Naive thymus-derived CD4-positive, alpha-beta T cell (primary cell): ENCODE measurements around the gene WDR48. TPM values are rescaled to one million over a fixed set of nuclear protein-coding genes. Genes with fewer than 3 reads are reported as not detected.

Source experiments
- ATAC-seq: fragments of 150-1000 bp; cut with Tn5 transposase; 2 replicates; pipeline ENCODE4 v1.10.0; 2021; ENCODE audit warnings: mild to moderate bottlenecking, moderate library complexity
- CTCF ChIA-PET: fragments of 350-600 bp; sonication (Branson Sonifier 250); formaldehyde crosslinking; loops from one replicate; lab custom pipeline; 2021; ENCODE audit warnings: antibody characterized with exemption; lab: Charles Lee
- POLR2A ChIA-PET: fragments of 350-600 bp; sonication (Branson Sonifier 250); formaldehyde crosslinking; loops from one replicate; lab custom pipeline; 2021; ENCODE audit warnings: antibody characterized with exemption, inconsistent platforms; lab: Charles Lee
- DNase-seq, 9 donors: peaks; one replicate each; pipeline versions ENCODE4 v3.0.0 to v3.0.0-alpha.2; 2020 to 2022; ENCODE audit warnings: mixed read lengths in 1 of 9
- H3K27ac ChIP-seq: one replicate; pipeline ENCODE4 v1.7.0; 2013; ENCODE audit warnings: mild to moderate bottlenecking, low read depth, low read length, moderate library complexity
- H3K27me3 ChIP-seq, 2 donors: one replicate each; pipeline ENCODE4 v1.7.0; 2013; ENCODE audit warnings: low read length in 2 of 2, mild to moderate bottlenecking in 2 of 2, moderate library complexity in 2 of 2; ENCODE audit not compliant: control insufficient read depth in 2 of 2, insufficient read depth in 2 of 2
- H3K36me3 ChIP-seq, 3 experiments: 1 replicate in 2 of 3; 2 replicates in 1 of 3; pipeline ENCODE4 v1.7.0; 2013; ENCODE audit warnings: low read length in 3 of 3, mild to moderate bottlenecking in 3 of 3, moderate library complexity in 1 of 3; ENCODE audit not compliant: insufficient read depth in 3 of 3, control insufficient read depth in 2 of 3
- H3K4me1 ChIP-seq, 2 donors: one replicate each; pipeline ENCODE4 v1.7.0; 2013; ENCODE audit warnings: low read length in 2 of 2, mild to moderate bottlenecking in 2 of 2, moderate library complexity in 1 of 2; ENCODE audit not compliant: control insufficient read depth in 2 of 2, insufficient read depth in 2 of 2
- H3K4me3 ChIP-seq: 2 replicates; pipeline ENCODE4 v1.7.0; 2013; ENCODE audit warnings: mild to moderate bottlenecking, low read length
- H3K9me3 ChIP-seq, 3 experiments: 1 replicate in 2 of 3; 2 replicates in 1 of 3; pipeline ENCODE4 v1.7.0; 2013; ENCODE audit warnings: low read length in 3 of 3; ENCODE audit not compliant: control insufficient read depth in 2 of 3
- H3K27ac Mint-ChIP-seq, 9 donors: one replicate each; pipeline ENCODE4 v1.8.0; 2020 to 2022; ENCODE audit warnings: mixed read lengths in 9 of 9, mild to moderate bottlenecking in 8 of 9, moderate library complexity in 5 of 9, inconsistent platforms in 2 of 9
- H3K27me3 Mint-ChIP-seq, 5 donors: one replicate each; pipeline ENCODE4 v1.8.0; 2021 to 2022; ENCODE audit warnings: mixed read lengths in 5 of 5, mild to moderate bottlenecking in 1 of 5
- H3K36me3 Mint-ChIP-seq, 5 donors: one replicate each; pipeline ENCODE4 v1.8.0; 2020 to 2022; ENCODE audit warnings: mixed read lengths in 5 of 5, mild to moderate bottlenecking in 3 of 5, inconsistent platforms in 1 of 5
- H3K4me1 Mint-ChIP-seq, 7 donors: one replicate each; pipeline ENCODE4 v1.8.0; 2020 to 2022; ENCODE audit warnings: mixed read lengths in 7 of 7, mild to moderate bottlenecking in 3 of 7, inconsistent platforms in 1 of 7
- H3K4me3 Mint-ChIP-seq, 10 donors: one replicate each; pipeline ENCODE4 v1.8.0; 2020 to 2022; ENCODE audit warnings: mild to moderate bottlenecking in 10 of 10, mixed read lengths in 10 of 10, moderate library complexity in 6 of 10, inconsistent platforms in 2 of 10
- H3K9me3 Mint-ChIP-seq, 11 donors: one replicate each; pipeline ENCODE4 v1.8.0; 2020 to 2022; ENCODE audit warnings: mixed read lengths in 11 of 11, mild to moderate bottlenecking in 4 of 11, inconsistent platforms in 1 of 11, moderate library complexity in 1 of 11
- intact Hi-C, 2 donors: fragments of 100-400 bp; cut with micrococcal nuclease; formaldehyde crosslinking; loops; one replicate each; pipeline ENCODE4 v1.15.1; 2023
- polyA plus RNA-seq, 2 donors: library from polyadenylated mRNA; unstranded; fragments of 300-500 nt; fragmentation: Illumina TruSeq; gene quantifications; one replicate each; pipeline ENCODE4 v1.2.3, GENCODE V29; 2021
- total RNA-seq, 6 experiments: library from RNA in 5 of 6; stranded (reverse) in 5 of 6; gene quantifications; 1 replicate in 5 of 6; 2 replicates in 1 of 6; pipeline ENCODE4 v1.2.3 and lab custom pipeline; 2021 to 2026

The WDR48 gene
- total and polyA plus RNA-seq, 7 experiments from 2014 or later = 37.5 to 97.7 (median 61.7) TPM

GRCh38 chr3:39109086-39109485 is 57.3 kb downstream of the WDR48 start:
- Mint-ChIP-seq H3K27me3 (peaks cover 0 to 5% (median 0%) of the 10 kb centered on the region in 5 donors), H3K4me1 (peaks cover 37 to 47% (median 39%) of the 10 kb centered on the region in 7 donors), H3K27ac (peak overlapping the region in 5 of 9 donors; percentile 58 to 96 (median 84)), H3K4me3 (peak overlapping the region in 7 of 10 donors; percentile 4 to 100 (median 92)), H3K36me3 (peaks cover 0 to 8% (median 0%) of the 10 kb centered on the region in 5 donors), H3K9me3 (no peaks in the 10 kb centered on the region)
- intact Hi-C loops = loop anchor here (2.0 to 5.0 kb wide), 4 partner anchors 16 to 972 kb away; partner anchors contain the start of genes ACAA1 (in 1 of the 2), MYD88 (in 1 of the 2), RPSA (in 1 of the 2) and SLC25A38 (in 1 of the 2)
- DNase-seq (no peak), ATAC-seq (no peak)
- ChIA-PET CTCF (interaction anchor here (1.0 kb wide), 1 partner anchor 36 kb away, joined by 3 read pairs; no protein-coding TSS in a partner anchor), POLR2A (interaction anchor here (0.7 to 2.0 kb wide), 2 partner anchors 42 to 301 kb away, joined by 3 to 4 read pairs; no protein-coding TSS in a partner anchor)
- no peak overlapping the region for H3K4me3 ChIP-seq
- H3K9me3 ChIP-seq = no peaks in the 10 kb centered on the region
- H3K27ac ChIP-seq = no peak overlapping the region
- peaks cover 0 to 8% (median 0%) of the 10 kb centered on the region in 3 experiments for H3K36me3 ChIP-seq
- H3K27me3 ChIP-seq = no peaks in the 10 kb centered on the region
- peaks cover 18 to 22% of the 10 kb centered on the region in 2 donors for H3K4me1 ChIP-seq

GRCh38 chr3:39110041-39110639 is 58.3 kb downstream of the WDR48 start:
- H3K27ac Mint-ChIP-seq = no peak overlapping the region
- H3K9me3 Mint-ChIP-seq = no peaks in the 10 kb centered on the region
- no peaks in the 10 kb centered on the region for H3K27me3 ChIP-seq
- no peak overlapping the region for H3K4me3 ChIP-seq
- ATAC-seq = no peak
- H3K9me3 ChIP-seq = no peaks in the 10 kb centered on the region
- no peak overlapping the region for H3K4me3 Mint-ChIP-seq
- ChIA-PET CTCF (interaction anchor here (0.9 kb wide), 1 partner anchor 17 kb away, joined by 3 read pairs; no protein-coding TSS in a partner anchor), POLR2A (no interaction called here)
- peaks cover 34 to 38% (median 35%) of the 10 kb centered on the region in 7 donors for H3K4me1 Mint-ChIP-seq
- H3K36me3 ChIP-seq = peaks cover 0 to 8% (median 0%) of the 10 kb centered on the region in 3 experiments
- intact Hi-C loops = no loop called here
- H3K27ac ChIP-seq = no peak overlapping the region
- peaks cover 0 to 5% (median 0%) of the 10 kb centered on the region in 5 donors for H3K27me3 Mint-ChIP-seq
- H3K36me3 Mint-ChIP-seq = peaks cover 0 to 8% (median 0%) of the 10 kb centered on the region in 5 donors
- H3K4me1 ChIP-seq = peaks cover 18 to 22% of the 10 kb centered on the region in 2 donors
- DNase-seq = peak in 1 of 9 donors; percentile 17

DNA sequence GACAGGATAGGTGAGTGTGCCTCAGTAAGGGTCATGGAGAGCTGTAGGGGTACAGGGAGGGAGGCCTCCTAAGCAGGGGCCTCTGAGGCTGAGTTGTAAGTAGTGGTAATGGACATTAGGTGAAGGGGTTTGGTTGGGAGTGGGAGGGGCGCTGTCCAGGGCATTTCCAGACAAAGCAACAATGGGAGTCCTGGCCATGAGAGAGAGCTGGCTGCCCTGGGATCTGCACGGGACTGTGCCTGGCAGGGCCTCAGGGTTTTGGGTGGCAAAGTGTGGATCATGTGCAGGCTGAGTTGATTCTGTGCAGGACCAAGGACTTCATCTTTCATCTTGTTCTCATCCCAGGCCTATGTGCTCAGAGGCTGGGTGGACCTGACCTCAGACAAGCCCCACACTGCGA is 60.3 kb downstream of the WDR48 start:
- Mint-ChIP-seq H3K9me3 (no peaks in the 10 kb centered on the region), H3K4me3 (no peak overlapping the region), H3K27me3 (peaks cover 0 to 3% (median 0%) of the 10 kb centered on the region in 5 donors), H3K4me1 (peaks cover 16 to 21% (median 18%) of the 10 kb centered on the region in 7 donors), H3K27ac (peak overlapping the region in 1 of 9 donors; percentile 2), H3K36me3 (peaks cover 0 to 3% (median 0%) of the 10 kb centered on the region in 5 donors)
- no peaks in the 10 kb centered on the region for H3K9me3 ChIP-seq
- DNase-seq (peak in 1 of 9 donors; percentile 15), ATAC-seq (no peak)
- intact Hi-C loops = no loop called here
- no peak overlapping the region for H3K4me3 ChIP-seq
- ChIA-PET CTCF (no interaction called here), POLR2A (no interaction called here)
- H3K27ac ChIP-seq = no peak overlapping the region
- H3K4me1 ChIP-seq = peaks cover 12 to 14% of the 10 kb centered on the region in 2 donors
- no peaks in the 10 kb centered on the region for H3K27me3 ChIP-seq
- H3K36me3 ChIP-seq = peaks cover 0 to 5% (median 0%) of the 10 kb centered on the region in 3 experiments

- Histone ChIP-seq H3K4me1 (peaks cover 12 to 14% of the 10 kb centered on the region in 2 donors), H3K9me3 (no peaks in the 10 kb centered on the region), H3K36me3 (peaks cover 0 to 3% (median 0%) of the 10 kb centered on the region in 3 experiments), H3K27me3 (no peaks in the 10 kb centered on the region), H3K27ac (no peak overlapping the region), H3K4me3 (no peak overlapping the region)
- Mint-ChIP-seq H3K4me1 (peaks cover 16 to 21% (median 18%) of the 10 kb centered on the region in 7 donors), H3K36me3 (peaks cover 0 to 4% (median 0%) of the 10 kb centered on the region in 5 donors), H3K9me3 (no peaks in the 10 kb centered on the region), H3K4me3 (no peak overlapping the region), H3K27ac (peak overlapping the region in 1 of 9 donors; percentile 38), H3K27me3 (peaks cover 0 to 3% (median 0%) of the 10 kb centered on the region in 5 donors)
- ChIA-PET CTCF (no interaction called here), POLR2A (no interaction called here)
- ATAC-seq (no peak), DNase-seq (peak in 1 of 9 donors; percentile 13)
- intact Hi-C loops = no loop called here
These were observed 60.7 kb downstream of the WDR48 start for GRCh38 chr3:39112535-39112934.

- H3K36me3 Mint-ChIP-seq = peaks cover 0 to 4% (median 0%) of the 10 kb centered on the region in 5 donors
- no peaks in the 10 kb centered on the region for H3K36me3 ChIP-seq
- H3K9me3 Mint-ChIP-seq = no peaks in the 10 kb centered on the region
- peak overlapping the region in 1 of 9 donors; percentile 38 for H3K27ac Mint-ChIP-seq
- CTCF ChIA-PET = no interaction called here
- POLR2A ChIA-PET = no interaction called here
- no peak for ATAC-seq
- H3K9me3 ChIP-seq = no peaks in the 10 kb centered on the region
- H3K4me1 ChIP-seq = peaks cover 6% of the 10 kb centered on the region in 2 donors
- H3K4me1 Mint-ChIP-seq = peaks cover 9 to 13% (median 11%) of the 10 kb centered on the region in 7 donors
- H3K27me3 Mint-ChIP-seq = peaks cover 0 to 3% (median 0%) of the 10 kb centered on the region in 5 donors
- no peak for DNase-seq
- no peaks in the 10 kb centered on the region for H3K27me3 ChIP-seq
- H3K4me3 ChIP-seq = no peak overlapping the region
- no peak overlapping the region for H3K27ac ChIP-seq
- no peak overlapping the region for H3K4me3 Mint-ChIP-seq
- intact Hi-C loops = no loop called here
These were observed 61.5 kb downstream of the WDR48 start for GRCh38 chr3:39113291-39113690.

DNA sequence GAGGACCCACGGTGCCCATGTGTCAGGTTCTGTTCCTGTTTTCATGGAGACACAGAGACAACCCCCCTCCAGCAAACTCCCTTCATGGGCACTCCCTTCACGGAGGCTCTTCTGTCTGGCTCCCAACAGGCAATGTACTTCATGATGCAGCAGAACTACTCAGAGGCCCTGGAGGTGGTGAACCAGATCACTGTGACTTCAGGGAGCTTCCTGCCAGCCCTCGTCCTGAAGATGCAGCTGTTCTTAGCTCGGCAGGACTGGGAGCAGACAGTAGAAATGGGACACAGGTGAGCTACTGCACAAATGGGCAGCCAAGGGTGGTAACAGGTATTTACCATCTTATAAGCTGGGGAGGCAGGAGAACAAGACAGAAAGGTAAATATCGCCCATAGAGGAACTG is 62.6 kb downstream of the WDR48 start:
- peaks cover 0 to 2% (median 0%) of the 10 kb centered on the region in 7 donors for H3K4me1 Mint-ChIP-seq
- H3K9me3 Mint-ChIP-seq = no peaks in the 10 kb centered on the region
- ChIA-PET CTCF (interaction anchor here (0.7 kb wide), 1 partner anchor 71 kb away, joined by 3 read pairs; no protein-coding TSS in a partner anchor), POLR2A (no interaction called here)
- no peak overlapping the region for H3K4me3 Mint-ChIP-seq
- no peak overlapping the region for H3K27ac Mint-ChIP-seq
- peaks cover 0 to 7% (median 1%) of the 10 kb centered on the region in 5 donors for H3K36me3 Mint-ChIP-seq
- no peak for ATAC-seq
- intact Hi-C loops = no loop called here
- H3K27ac ChIP-seq = no peak overlapping the region
- no peaks in the 10 kb centered on the region for H3K27me3 Mint-ChIP-seq
- no peaks in the 10 kb centered on the region for H3K4me1 ChIP-seq
- H3K27me3 ChIP-seq = no peaks in the 10 kb centered on the region
- no peaks in the 10 kb centered on the region for H3K9me3 ChIP-seq
- H3K4me3 ChIP-seq = no peak overlapping the region
- H3K36me3 ChIP-seq = no peaks in the 10 kb centered on the region
- DNase-seq = no peak
